Measurements from ENCODE around the gene RAMACL.

RAMACL gene

GRCh38 chr6:166533205-166533824 lies 53.2 kb downstream of the RAMACL start:
- DNase-seq (ENCODE audit: low read depth in 2 of 2) = no peak

Measured in stimulated activated CD8-positive, alpha-beta memory T cell treated with anti-CD3 and anti-CD28 coated beads, Interleukin-7, amount 100 ng/mL, for 1 hour (primary cell).